Activated gamma-delta T cell (primary cell): ENCODE measurements around the gene ING4.

Source experiments
- DNase-seq: peaks from one replicate; lab custom pipeline; 2025; lab: John Stamatoyannopoulos, UW

The ING4 gene

DNA sequence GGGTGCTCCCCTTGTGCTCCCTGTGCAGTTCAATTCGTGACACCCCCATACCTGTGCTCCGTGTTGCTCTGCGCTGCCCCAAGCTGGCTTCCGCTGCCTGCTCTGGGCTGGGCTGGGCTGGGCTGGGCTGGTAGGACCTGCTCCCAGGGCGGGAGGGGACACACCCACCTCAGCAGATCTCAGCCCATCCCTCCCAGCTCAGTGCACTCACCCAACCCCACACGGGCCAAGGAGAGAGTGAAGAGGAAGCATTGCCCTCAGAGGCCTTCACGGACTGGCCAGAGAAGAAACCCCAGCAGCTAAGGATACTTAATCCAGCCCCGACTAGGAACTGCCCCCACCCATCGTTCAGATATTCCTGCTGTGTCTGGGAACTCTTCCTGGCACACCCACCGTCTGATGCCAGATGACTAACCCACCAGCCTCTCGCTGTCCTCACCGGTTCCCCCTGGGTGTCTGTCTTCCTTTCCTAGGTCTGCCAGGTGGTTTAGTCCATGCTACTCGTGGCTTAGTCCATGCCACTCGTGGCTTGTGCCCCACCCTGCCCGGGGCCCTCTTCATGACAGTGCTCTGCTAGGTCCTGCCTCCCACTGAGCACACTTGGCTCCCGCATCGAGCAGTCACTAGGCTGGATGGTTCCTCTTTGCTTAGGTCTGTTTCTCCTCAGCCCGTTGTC is 26.9 kb downstream of the ING4 start, which contains the start of gene LPAR5:
Gene LPAR5 (minus strand): TSS at position 104 of the 676 bp plus-strand sequence. CDS start 14,711 bp downstream, outside the sequence.
- peak; percentile 24 for DNase-seq

DNA sequence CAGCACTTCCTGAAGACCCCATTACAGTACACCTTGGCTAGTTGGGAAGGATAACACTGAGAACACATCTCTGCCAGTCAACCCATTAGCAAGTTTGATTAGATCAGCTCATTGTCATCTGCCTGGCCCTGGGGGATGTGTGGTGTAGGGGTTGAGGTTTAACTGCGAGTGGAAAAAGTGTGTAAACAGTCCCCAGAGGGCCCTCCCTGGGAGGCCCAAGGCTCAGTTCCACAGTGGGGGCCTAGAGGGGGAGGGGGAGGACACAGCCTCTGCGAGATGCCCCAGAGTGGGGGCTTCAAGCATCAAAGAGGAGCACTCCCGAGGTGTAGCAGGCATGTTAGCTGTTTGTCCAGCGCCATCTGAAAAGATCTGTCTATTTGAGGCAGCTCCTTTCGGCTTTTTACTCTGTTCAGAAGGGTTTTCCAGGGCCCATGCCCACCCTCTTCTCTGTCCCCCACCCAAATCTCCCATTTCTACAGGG is 27.5 kb downstream of the ING4 start:
- DNase-seq, result no peak

- DNase-seq, result no peak
Measured at GRCh38 chr12:6632026-6632983, 30.6 kb downstream of the ING4 start.

- DNase-seq, result no peak
Measured at GRCh38 chr12:6631549-6631961, 31.4 kb downstream of the ING4 start.

- DNase-seq, result no peak
Measured at GRCh38 chr12:6630736-6631135, 32.2 kb downstream of the ING4 start.

- no peak for DNase-seq
Measured at GRCh38 chr12:6627616-6628015, 35.3 kb downstream of the ING4 start.

DNA sequence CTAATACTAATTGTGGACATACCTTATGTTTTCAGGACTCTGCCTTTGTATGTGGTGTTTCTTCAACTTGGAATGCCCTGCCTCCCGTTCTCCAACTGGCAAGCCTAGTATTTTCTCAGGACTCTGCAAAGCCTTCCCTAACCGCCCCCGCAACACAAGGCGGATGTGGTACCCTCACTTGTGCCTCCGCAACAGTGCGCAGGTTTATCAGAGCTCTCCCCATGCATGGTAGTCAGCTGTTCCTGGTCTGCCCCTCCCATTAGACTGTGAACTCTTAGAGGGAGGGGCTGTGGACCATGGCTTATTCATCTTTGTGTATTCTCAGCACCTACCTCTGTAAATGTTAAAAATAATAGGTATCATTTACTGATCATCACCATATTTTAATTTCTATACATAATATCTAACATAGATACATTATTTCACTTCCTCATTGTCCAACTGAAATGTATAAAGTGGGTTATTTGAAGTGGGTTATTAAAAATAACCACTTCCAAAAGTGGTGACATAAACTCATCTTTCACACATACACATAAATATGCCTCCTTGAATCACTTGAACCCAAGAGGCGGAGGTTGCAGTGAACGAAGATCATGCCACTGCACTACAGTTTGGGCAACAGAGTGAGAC is 36.1 kb downstream of the ING4 start:
- no peak for DNase-seq

- no peak for DNase-seq
Measured at GRCh38 chr12:6620885-6621274, 42.0 kb downstream of the ING4 start.

GRCh38 chr12:6620137-6620884 is 42.6 kb downstream of the ING4 start:
- DNase-seq, result no peak

DNA sequence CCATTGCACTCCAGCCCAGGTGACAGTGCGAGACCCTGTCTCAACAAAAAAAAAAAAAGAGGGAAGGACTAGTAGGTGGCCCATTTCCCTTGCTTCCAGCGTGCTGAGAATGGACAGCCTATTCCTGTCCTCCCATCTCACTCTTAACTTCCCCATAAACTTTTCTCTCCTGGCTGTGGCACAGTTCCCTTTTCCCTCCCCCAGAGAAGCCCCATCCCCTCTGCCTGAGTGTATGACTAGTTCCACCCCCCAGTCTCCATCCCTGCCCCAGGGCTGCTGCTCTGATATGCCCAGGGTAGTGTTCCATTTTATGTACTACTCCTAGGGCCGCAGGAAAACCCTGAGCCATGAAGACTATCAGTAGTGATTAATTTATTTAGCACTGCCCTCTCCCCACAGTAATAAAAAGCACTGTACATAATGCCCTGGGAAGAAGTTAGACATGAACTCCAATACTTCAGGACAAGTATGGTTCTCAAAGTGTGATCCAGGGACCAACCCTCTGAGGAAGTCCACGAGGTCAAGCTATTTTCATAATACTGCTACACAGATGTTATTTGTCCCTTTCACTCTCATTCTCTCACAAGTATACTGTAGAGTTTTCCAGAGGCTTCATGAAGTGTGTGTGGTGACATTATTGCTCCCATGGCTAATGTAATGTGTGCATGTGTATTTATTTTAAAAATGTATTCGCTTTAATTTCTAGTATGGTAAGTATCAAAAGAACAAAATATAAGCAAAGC is 44.3 kb downstream of the ING4 start:
- no peak for DNase-seq

GRCh38 chr12:6615802-6616201 is 47.1 kb downstream of the ING4 start:
- DNase-seq, result no peak

- no peak for DNase-seq
Measured at GRCh38 chr12:6614513-6615172, 48.3 kb downstream of the ING4 start.

DNA sequence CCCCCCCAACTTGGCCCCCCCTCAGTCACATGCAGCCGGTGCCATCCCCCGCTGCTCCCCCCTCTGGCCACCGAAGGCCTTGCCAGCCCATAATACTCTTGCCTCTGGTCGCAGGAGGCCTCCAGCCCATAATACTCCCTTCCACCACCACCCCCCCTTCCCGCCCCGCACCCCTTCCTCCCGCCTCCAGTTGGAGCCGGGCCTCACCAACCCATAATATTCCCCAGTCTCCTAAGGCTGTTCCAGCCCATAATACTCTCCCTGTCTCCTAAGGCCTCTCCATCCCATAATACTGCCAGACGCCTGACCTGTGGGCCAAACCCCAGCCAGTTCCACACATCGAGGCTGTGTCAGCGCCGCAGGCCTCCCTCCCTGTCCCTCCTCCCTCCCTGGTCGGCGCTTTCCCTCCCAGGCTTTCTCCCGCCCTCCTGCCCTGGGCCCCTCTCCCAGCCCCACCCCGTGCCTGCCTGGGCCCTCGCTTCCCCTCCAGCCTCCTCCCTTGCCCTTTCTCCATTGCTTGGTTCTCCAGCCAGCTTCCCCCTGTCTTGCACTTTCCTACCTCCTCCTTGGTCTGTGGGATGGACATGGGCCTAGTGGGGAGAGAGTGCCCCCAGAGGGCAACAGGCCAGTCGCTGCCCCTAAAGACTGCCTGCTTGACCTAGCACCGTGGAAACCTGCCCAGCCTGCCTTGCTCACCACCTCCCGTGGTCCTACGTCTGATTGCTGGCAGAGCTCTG is 49.0 kb downstream of the ING4 start:
- peak; percentile 53 for DNase-seq

- no peak for DNase-seq
Measured at GRCh38 chr12:6613015-6613775, 49.7 kb downstream of the ING4 start.

DNA sequence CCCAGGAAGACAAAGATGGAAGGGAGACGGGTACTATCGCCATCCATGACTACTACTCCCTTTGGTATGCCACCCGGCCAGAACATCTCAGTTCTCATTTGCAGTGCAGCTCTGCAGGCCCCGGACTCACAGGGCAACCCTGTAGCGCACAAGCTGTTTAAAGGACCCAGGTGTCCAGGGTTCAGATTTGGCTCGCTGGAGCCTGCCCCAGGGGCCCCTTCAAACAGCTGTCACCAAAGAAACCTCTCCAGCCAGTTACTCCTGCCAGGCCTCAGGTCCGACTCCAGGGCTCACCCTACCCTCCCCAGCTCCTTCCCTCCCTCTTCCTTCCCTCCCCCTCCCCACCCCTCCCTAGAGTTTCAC is 50.3 kb downstream of the ING4 start:
- DNase-seq, result no peak

GRCh38 chr12:6612247-6612646 is 50.7 kb downstream of the ING4 start:
- DNase-seq, result no peak

- DNase-seq, result no peak
Measured at GRCh38 chr12:6608592-6609281, 54.2 kb downstream of the ING4 start.
